ENCODE measurements around the gene NMT1. TPM values are rescaled to one million over a fixed set of nuclear protein-coding genes. Genes with fewer than 3 reads are reported as not detected.

Gene NMT1
- total RNA-seq, 3 donors from 2014 or later (not counting 1 experiment from before 2014, with no cell fraction given), result 56.6 to 94.7 (median 77.6) TPM

DNA sequence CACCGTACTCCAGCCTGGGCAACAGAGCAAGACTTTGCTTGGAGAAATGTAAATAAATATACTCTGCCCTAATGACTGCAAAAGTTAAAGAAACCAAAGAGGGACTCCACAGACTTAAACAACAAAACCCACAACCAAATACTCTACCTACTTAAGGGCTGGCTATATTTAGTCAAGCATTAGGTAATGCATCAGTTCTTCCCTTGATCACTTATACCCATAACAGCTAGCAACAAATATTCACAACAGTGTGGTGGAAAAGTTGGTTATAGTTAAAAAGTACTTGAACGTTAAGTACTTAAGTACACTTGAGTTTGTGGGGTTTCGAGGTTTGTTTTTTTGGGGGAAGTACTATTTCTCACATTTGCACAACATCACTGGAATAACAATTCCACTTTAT, 95.1 kb downstream of the NMT1 start:
- Mint-ChIP-seq H3K27ac (no peak overlapping the region), H3K4me3 (no peak overlapping the region), H3K36me3 (no peaks in the 10 kb centered on the region), H3K27me3 (ENCODE audit: low read depth in 2 of 2) (no peaks in the 10 kb centered on the region), H3K4me1 (peaks cover 25 to 34% of the 10 kb centered on the region in 2 donors), H3K9me3 (no peaks in the 10 kb centered on the region)
- Histone ChIP-seq H3K27me3 (ENCODE audit: control insufficient read depth, insufficient read depth, low read length) (no peaks in the 10 kb centered on the region), H3K27ac (ENCODE audit: low read length) (no peak overlapping the region), H3K4me1 (ENCODE audit: control insufficient read depth, insufficient read depth, low read length) (peaks cover 16% of the 10 kb centered on the region), H3K4me3 (ENCODE audit: low read length) (no peak overlapping the region), H3K9me3 (ENCODE audit: control insufficient read depth, insufficient read depth, low read length) (no peaks in the 10 kb centered on the region), H3K36me3 (ENCODE audit: control insufficient read depth, insufficient read depth, low read length) (peaks cover 3% of the 10 kb centered on the region)
- DNase-seq, result no peak
- intact Hi-C loops (cut with micrococcal nuclease), result no loop called here
- WGBS (ENCODE audit: insufficient coverage), result no CpG with 5 or more reads among the region's 3 CpGs
- ATAC-seq, result no peak
- TF ChIP-seq, protein P1, sequence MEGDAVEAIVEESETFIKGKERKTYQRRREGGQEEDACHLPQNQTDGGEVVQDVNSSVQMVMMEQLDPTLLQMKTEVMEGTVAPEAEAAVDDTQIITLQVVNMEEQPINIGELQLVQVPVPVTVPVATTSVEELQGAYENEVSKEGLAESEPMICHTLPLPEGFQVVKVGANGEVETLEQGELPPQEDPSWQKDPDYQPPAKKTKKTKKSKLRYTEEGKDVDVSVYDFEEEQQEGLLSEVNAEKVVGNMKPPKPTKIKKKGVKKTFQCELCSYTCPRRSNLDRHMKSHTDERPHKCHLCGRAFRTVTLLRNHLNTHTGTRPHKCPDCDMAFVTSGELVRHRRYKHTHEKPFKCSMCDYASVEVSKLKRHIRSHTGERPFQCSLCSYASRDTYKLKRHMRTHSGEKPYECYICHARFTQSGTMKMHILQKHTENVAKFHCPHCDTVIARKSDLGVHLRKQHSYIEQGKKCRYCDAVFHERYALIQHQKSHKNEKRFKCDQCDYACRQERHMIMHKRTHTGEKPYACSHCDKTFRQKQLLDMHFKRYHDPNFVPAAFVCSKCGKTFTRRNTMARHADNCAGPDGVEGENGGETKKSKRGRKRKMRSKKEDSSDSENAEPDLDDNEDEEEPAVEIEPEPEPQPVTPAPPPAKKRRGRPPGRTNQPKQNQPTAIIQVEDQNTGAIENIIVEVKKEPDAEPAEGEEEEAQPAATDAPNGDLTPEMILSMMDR (IDR thresholded peaks at IDR 0.05), result no peak

Other genes with a start within 250 kb of the NMT1 start
- under 1 TPM in 1 of 3 donors, not detected in 2; 0.16 TPM for gene GJC1, start 231.0 kb upstream of the NMT1 start, total RNA-seq
- gene HIGD1B, start 213.4 kb upstream of the NMT1 start, total RNA-seq, result not detected
- gene EFTUD2, start 161.9 kb upstream of the NMT1 start, total RNA-seq, result 100 to 1,000 TPM; 135 to 178 (median 164) TPM
- gene GFAP, start 145.8 kb upstream of the NMT1 start, total RNA-seq, result not detected
- 1 to 10 TPM in 2 of 3 donors, under 1 TPM in 1; 0.53 to 1.3 (median 1.1) TPM for gene KIF18B, start 113.5 kb upstream of the NMT1 start, total RNA-seq
- gene C1QL1, start 93.0 kb upstream of the NMT1 start, total RNA-seq, result not detected
- 10 to 100 TPM; 15.4 to 21.4 (median 21.1) TPM for gene DCAKD, start 9.7 kb upstream of the NMT1 start, total RNA-seq
- gene PLCD3, start 71.2 kb downstream of the NMT1 start, total RNA-seq, result 1 to 10 TPM; 2.5 to 2.9 (median 2.5) TPM
- 10 to 100 TPM; 12.0 to 15.9 (median 14.2) TPM for gene ACBD4, start 74.4 kb downstream of the NMT1 start, total RNA-seq
- 10 to 100 TPM; 64.9 to 80.7 (median 79.8) TPM for gene HEXIM1, start 87.2 kb downstream of the NMT1 start, total RNA-seq
- gene HEXIM2, start 100.6 kb downstream of the NMT1 start, total RNA-seq, result 1 to 10 TPM; 4.1 to 5.3 (median 4.5) TPM
- gene FMNL1, start 160.6 kb downstream of the NMT1 start, total RNA-seq, result 100 to 1,000 TPM; 741 to 836 (median 752) TPM
- gene SPATA32, start 200.8 kb downstream of the NMT1 start, total RNA-seq, result under 1 TPM in 1 of 3 donors, not detected in 2; 0.43 TPM

All from natural killer cell (primary cell).